ENCODE measurements around the gene PRDX2. TPM values are rescaled to one million over a fixed set of nuclear protein-coding genes. Genes with fewer than 3 reads are reported as not detected.

PRDX2 gene
- total RNA-seq, 6 experiments from 2014 or later = 214 to 269 (median 229) TPM

DNA sequence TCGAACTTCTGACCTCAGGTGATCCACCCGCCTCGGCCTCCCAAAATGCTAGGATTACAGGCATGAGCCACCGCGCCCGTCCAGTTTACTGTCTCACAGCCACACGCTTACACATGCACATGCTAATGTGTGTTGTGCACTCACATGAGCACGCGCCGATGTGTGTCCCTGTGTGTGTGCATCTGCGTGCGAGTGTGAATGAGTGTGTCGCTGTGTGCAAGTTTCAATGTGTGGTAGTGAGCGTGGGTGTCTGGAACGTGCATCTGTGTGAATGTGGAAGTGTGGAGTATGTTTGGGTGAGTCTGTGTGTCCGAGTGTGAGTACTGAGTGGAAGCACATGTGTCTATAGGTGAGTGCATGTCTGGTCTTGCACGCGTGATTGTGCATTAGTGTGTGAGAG is 40.9 kb upstream of the PRDX2 start:
- H3K4me1 Mint-ChIP-seq (ENCODE audit: low read depth) = no peaks in the 10 kb centered on the region; the same call in 1 of the 2 replicates
- no peaks in the 10 kb centered on the region for H3K36me3 Mint-ChIP-seq (ENCODE audit: low read depth)
- no peak overlapping the region for H3K27ac Mint-ChIP-seq
- no peak for DNase-seq
- no peaks in the 10 kb centered on the region for H3K9me3 Mint-ChIP-seq
- H3K27me3 Mint-ChIP-seq (ENCODE audit: insufficient read depth) = peaks cover 34% of the 10 kb centered on the region
- no peak overlapping the region for H3K4me3 Mint-ChIP-seq
- TF ChIP-seq, protein P1, sequence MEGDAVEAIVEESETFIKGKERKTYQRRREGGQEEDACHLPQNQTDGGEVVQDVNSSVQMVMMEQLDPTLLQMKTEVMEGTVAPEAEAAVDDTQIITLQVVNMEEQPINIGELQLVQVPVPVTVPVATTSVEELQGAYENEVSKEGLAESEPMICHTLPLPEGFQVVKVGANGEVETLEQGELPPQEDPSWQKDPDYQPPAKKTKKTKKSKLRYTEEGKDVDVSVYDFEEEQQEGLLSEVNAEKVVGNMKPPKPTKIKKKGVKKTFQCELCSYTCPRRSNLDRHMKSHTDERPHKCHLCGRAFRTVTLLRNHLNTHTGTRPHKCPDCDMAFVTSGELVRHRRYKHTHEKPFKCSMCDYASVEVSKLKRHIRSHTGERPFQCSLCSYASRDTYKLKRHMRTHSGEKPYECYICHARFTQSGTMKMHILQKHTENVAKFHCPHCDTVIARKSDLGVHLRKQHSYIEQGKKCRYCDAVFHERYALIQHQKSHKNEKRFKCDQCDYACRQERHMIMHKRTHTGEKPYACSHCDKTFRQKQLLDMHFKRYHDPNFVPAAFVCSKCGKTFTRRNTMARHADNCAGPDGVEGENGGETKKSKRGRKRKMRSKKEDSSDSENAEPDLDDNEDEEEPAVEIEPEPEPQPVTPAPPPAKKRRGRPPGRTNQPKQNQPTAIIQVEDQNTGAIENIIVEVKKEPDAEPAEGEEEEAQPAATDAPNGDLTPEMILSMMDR (IDR thresholded peaks at IDR 0.05) = no peak

GRCh38 chr19:12841094-12841493 is 39.5 kb upstream of the PRDX2 start:
- no peak overlapping the region for H3K4me3 Mint-ChIP-seq
- no peak for DNase-seq
- no peaks in the 10 kb centered on the region for H3K9me3 Mint-ChIP-seq
- no peak overlapping the region for H3K27ac Mint-ChIP-seq
- H3K27me3 Mint-ChIP-seq (ENCODE audit: insufficient read depth) = peaks cover 41% of the 10 kb centered on the region
- H3K4me1 Mint-ChIP-seq (ENCODE audit: low read depth) = 0 out of 2 replicates have a peak, but pooled peaks cover 5% of the 10 kb centered on the region
- TF ChIP-seq, protein P1 (IDR thresholded peaks at IDR 0.05) = no peak
- H3K36me3 Mint-ChIP-seq (ENCODE audit: low read depth) = no peaks in the 10 kb centered on the region

DNA sequence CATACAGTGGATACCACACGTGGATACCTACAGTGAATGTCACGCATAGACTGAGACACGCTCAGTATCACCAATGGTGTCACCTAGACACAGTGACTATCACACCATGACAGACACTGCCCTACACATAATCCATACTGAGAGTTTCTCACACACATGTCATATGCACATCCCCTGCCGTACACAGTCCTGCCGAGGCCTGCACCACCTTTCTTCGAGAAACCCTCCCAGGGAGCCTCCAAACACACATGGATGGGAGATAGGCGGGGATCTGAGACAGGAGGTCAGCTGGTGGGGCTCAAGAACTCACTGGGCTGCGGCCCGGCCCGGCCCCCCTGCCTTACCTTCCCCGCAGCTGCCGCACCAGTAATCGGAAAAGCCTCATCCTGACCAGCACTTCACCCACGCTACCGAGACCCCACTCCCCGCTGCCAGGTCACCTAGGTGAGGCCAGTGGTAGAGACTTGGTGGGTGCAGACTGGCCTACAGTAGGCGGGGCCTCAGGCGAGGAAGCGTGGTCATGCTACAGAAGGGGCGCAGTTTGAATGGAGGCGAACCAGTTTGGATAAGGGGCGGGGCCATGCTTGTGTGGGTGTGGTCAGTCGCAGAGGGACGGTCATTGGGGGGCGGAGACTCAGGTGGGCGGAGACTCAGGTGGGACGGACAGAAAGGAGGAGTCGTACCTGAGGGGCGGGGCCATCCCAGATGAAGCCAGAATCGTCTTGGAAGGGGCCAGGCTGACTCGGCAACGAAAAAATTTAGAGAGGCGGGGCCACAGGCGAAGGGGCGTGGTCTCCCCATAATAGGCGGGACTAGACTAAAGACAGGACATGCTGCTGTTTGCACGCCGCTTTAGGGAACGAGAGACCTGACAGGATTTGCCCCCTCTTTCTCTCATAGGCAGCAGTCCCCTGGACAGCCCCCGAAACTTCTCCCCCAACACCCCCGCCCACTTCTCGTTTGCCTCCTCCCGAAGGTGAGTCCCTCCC is 38.8 kb upstream of the PRDX2 start:
- H3K4me3 Mint-ChIP-seq = no peak overlapping the region
- TF ChIP-seq, protein P1 (IDR thresholded peaks at IDR 0.05) = no peak
- H3K4me1 Mint-ChIP-seq (ENCODE audit: low read depth) = 0 out of 2 replicates have a peak, but pooled peaks cover 7% of the 10 kb centered on the region
- peaks cover 45% of the 10 kb centered on the region for H3K27me3 Mint-ChIP-seq (ENCODE audit: insufficient read depth)
- no peaks in the 10 kb centered on the region for H3K36me3 Mint-ChIP-seq (ENCODE audit: low read depth)
- peak; percentile 68 for DNase-seq
- H3K9me3 Mint-ChIP-seq = no peaks in the 10 kb centered on the region
- no peak overlapping the region for H3K27ac Mint-ChIP-seq

- Mint-ChIP-seq H3K36me3 (ENCODE audit: low read depth) (no peaks in the 10 kb centered on the region), H3K27me3 (ENCODE audit: insufficient read depth) (peaks cover 52% of the 10 kb centered on the region), H3K4me1 (ENCODE audit: low read depth) (0 out of 2 replicates have a peak, but pooled peaks cover 12% of the 10 kb centered on the region), H3K27ac (no peak overlapping the region), H3K4me3 (peak overlapping the region; percentile 67; the same call in 1 of the 2 replicates), H3K9me3 (no peaks in the 10 kb centered on the region)
- TF ChIP-seq, protein P1 (IDR thresholded peaks at IDR 0.05) = no peak
- DNase-seq = no peak
Observed at GRCh38 chr19:12838886-12839756, 37.5 kb upstream of the PRDX2 start.

GRCh38 chr19:12838182-12838885 is 36.7 kb upstream of the PRDX2 start, which contains the start of gene MAST1:
TSS of gene MAST1 (plus strand) at chr19:12838515. CDS start at chr19:12838573, 58 bp downstream.
- H3K27me3 Mint-ChIP-seq (ENCODE audit: insufficient read depth) = peaks cover 53% of the 10 kb centered on the region
- peak within 1 kb of the TSS; percentile 67; the same call in 1 of the 2 replicates for H3K4me3 Mint-ChIP-seq
- no peak for DNase-seq
- TF ChIP-seq, protein P1 (IDR thresholded peaks at IDR 0.05) = peak; percentile 73
- H3K4me1 Mint-ChIP-seq (ENCODE audit: low read depth) = 0 out of 2 replicates have a peak, but pooled peaks cover 12% of the 10 kb centered on the region
- H3K36me3 Mint-ChIP-seq (ENCODE audit: low read depth) = no peaks in the 10 kb centered on the region
- H3K9me3 Mint-ChIP-seq = no peaks in the 10 kb centered on the region
- H3K27ac Mint-ChIP-seq = no peak within 1 kb of the TSS
